ENCODE measurements around the gene GUCY2D. TPM values are rescaled to one million over a fixed set of nuclear protein-coding genes. Genes with fewer than 3 reads are reported as not detected.

The GUCY2D gene
- total and polyA plus RNA-seq, 8 donors, result 0.13 to 3.4 (median 0.73) TPM; not detected in 4

- DNase-seq, result peak; percentile 75 to 98 (median 83)
- Histone ChIP-seq H3K36me3 (no peaks in the 10 kb centered on the region), H3K4me3 (peak overlapping the region; percentile 49 to 56), H3K27ac (peak overlapping the region; percentile 58 to 88), H3K27me3 (no peaks in the 10 kb centered on the region), H3K9me3 (no peaks in the 10 kb centered on the region), H3K4me1 (peaks cover 0 to 21% of the 10 kb centered on the region in 2 donors)
- TF ChIP-seq, protein P1, sequence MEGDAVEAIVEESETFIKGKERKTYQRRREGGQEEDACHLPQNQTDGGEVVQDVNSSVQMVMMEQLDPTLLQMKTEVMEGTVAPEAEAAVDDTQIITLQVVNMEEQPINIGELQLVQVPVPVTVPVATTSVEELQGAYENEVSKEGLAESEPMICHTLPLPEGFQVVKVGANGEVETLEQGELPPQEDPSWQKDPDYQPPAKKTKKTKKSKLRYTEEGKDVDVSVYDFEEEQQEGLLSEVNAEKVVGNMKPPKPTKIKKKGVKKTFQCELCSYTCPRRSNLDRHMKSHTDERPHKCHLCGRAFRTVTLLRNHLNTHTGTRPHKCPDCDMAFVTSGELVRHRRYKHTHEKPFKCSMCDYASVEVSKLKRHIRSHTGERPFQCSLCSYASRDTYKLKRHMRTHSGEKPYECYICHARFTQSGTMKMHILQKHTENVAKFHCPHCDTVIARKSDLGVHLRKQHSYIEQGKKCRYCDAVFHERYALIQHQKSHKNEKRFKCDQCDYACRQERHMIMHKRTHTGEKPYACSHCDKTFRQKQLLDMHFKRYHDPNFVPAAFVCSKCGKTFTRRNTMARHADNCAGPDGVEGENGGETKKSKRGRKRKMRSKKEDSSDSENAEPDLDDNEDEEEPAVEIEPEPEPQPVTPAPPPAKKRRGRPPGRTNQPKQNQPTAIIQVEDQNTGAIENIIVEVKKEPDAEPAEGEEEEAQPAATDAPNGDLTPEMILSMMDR (IDR thresholded peaks at IDR 0.05), result peak; percentile 86 to 98
- intact Hi-C loops (cut with DNase I), result loop anchor here in 1 of 2 donors (5.0 kb wide), 1 partner anchor 128 kb away; no protein-coding TSS in a partner anchor
- peak; percentile 94 for ATAC-seq
These were observed 12.4 kb upstream of the GUCY2D start for GRCh38 chr17:7989781-7990655.

DNA sequence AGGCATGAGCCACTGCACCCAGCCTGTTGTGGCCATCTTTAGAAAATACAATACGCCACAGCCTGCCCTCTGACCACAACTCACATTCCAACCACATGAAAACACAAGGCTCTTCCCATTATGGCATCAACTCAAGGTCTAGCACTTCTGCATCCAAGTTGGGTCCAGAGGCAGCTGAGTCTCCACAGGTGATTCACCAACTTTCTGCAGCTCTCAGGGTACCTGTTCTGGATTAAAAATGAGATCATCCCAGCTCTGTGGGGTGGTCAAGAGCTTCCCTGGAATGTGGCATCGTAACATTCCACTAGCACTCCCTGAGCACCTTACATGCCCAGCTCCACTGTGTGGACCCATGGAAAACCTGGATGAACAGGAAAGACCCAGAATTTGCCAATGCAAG, 9.9 kb upstream of the GUCY2D start:
- H3K36me3 ChIP-seq, result no peaks in the 10 kb centered on the region
- H3K27ac ChIP-seq, result no peak overlapping the region
- H3K9me3 ChIP-seq, result no peaks in the 10 kb centered on the region
- no peak overlapping the region for H3K4me3 ChIP-seq
- TF ChIP-seq, protein P1 (IDR thresholded peaks at IDR 0.05), result no peak
- DNase-seq (no peak), ATAC-seq (peak; percentile 25)
- intact Hi-C loops (cut with DNase I), result no loop called here
- H3K27me3 ChIP-seq, result peaks cover 0 to 21% of the 10 kb centered on the region in 2 donors
- H3K4me1 ChIP-seq, result peaks cover 0 to 18% of the 10 kb centered on the region in 2 donors

GRCh38 chr17:7992924-7993323, 9.5 kb upstream of the GUCY2D start:
- H3K4me1 ChIP-seq, result peaks cover 0 to 18% of the 10 kb centered on the region in 2 donors
- no peak overlapping the region for H3K4me3 ChIP-seq
- ATAC-seq (no peak), DNase-seq (no peak)
- TF ChIP-seq, protein P1 (IDR thresholded peaks at IDR 0.05), result no peak
- peaks cover 0 to 25% of the 10 kb centered on the region in 2 donors for H3K27me3 ChIP-seq
- no peak overlapping the region for H3K27ac ChIP-seq
- no peaks in the 10 kb centered on the region for H3K36me3 ChIP-seq
- intact Hi-C loops (cut with DNase I), result no loop called here
- no peaks in the 10 kb centered on the region for H3K9me3 ChIP-seq

GRCh38 chr17:7993972-7994589, 8.3 kb upstream of the GUCY2D start:
- Histone ChIP-seq H3K4me3 (no peak overlapping the region), H3K36me3 (no peaks in the 10 kb centered on the region), H3K27me3 (peaks cover 0 to 36% of the 10 kb centered on the region in 2 donors), H3K4me1 (peaks cover 0 to 14% of the 10 kb centered on the region in 2 donors), H3K9me3 (no peaks in the 10 kb centered on the region), H3K27ac (no peak overlapping the region)
- intact Hi-C loops (cut with DNase I), result no loop called here
- TF ChIP-seq, protein P1 (IDR thresholded peaks at IDR 0.05), result no peak
- no peak for ATAC-seq
- no peak for DNase-seq

DNA sequence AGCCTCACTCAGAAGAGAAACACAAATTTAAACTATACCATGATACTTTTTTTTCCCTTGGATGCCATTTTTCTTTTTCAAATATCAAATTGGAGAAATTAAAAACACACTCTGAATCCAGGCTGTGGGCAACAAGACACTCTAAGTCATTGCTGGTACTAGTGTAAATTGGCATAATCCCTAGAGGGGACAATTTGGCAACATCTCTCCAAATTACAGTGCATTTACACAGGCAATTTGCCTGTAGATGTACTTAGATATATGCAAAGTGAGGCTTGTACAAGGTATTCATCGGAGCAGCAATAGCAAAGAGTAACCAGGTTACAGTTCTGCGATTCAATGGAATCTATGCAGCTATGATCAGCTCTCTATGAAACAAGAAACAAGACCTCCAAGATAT, 6.7 kb upstream of the GUCY2D start:
- H3K9me3 ChIP-seq, result no peaks in the 10 kb centered on the region
- DNase-seq (no peak), ATAC-seq (no peak)
- TF ChIP-seq, protein P1 (IDR thresholded peaks at IDR 0.05), result no peak
- peaks cover 7 to 50% of the 10 kb centered on the region in 2 donors for H3K27me3 ChIP-seq
- H3K36me3 ChIP-seq, result no peaks in the 10 kb centered on the region
- intact Hi-C loops (cut with DNase I), result no loop called here
- no peak overlapping the region for H3K4me3 ChIP-seq
- no peak overlapping the region for H3K27ac ChIP-seq
- H3K4me1 ChIP-seq, result no peaks in the 10 kb centered on the region

Measured in left lung (tissue), 10 donors.